SK-N-MC (cell line): ENCODE data around the gene MICU1.

Experiments
- EZH2 ChIP-seq: fragments of 200-600 bp; sonication (generic); IDR thresholded peaks from one replicate; pipeline ENCODE4 v1.6.1; 2017; ENCODE audit warnings: antibody characterized with exemption
- POLR2AphosphoS5 ChIP-seq: IDR thresholded peaks from 2 replicates; pipeline ENCODE4 v1.6.1; 2012; ENCODE audit warnings: mild to moderate bottlenecking, low read depth, low read length, borderline replicate concordance

DNA sequence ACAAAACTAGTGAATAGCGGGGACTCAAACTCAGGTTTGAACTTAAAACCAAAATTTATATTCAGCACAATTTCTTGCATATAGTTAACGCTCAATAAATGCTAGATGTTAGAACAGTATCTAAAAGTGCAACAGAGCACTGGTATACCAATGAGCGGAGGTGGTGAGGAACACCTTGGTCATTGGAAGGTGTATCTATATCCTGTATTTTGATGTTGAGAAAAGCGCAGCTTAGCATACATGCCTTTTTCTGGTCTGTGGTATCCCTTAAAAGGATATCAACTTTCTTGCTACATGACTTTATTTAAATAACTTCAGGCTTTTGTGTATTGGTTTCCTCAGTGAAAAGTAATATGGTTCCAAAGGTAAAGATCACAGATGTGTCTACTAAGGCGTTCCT is 237.8 kb downstream of the MICU1 start:
- TF ChIP-seq EZH2 (no peak), POLR2AphosphoS5 (no peak)
